Measurements from ENCODE around the gene PDZRN4.

PDZRN4 gene

DNA sequence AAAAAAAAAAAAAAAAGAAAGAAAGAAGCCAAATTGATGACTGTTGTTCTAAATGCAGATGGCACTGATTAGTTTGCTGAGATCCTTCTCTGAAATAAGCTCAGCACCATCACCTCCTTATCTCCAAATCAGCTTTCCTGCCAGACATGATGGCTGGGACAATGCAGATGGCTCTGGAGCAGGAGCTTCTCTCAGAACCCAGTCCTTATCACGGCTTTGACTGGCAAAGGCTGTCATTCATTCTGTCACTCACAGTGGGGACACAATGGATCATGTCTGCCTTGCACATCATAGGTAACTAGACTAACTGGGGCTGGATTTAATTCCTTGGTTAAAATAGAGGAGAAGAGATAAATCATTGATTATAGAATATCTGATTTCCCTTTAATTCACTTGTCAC is 146.3 kb downstream of the PDZRN4 start:
- Histone ChIP-seq H3K9me3 (ENCODE audit: control insufficient read depth, insufficient read depth, low read length) (no peaks in the 10 kb centered on the region), H3K9ac (ENCODE audit: low read depth, low read length) (no peak overlapping the region), H3K4me1 (ENCODE audit: insufficient read depth, low read length) (peaks cover 9% of the 10 kb centered on the region; the same call in 1 of the 2 replicates), H3K36me3 (ENCODE audit: insufficient read depth, low read length) (no peaks in the 10 kb centered on the region)

DNA sequence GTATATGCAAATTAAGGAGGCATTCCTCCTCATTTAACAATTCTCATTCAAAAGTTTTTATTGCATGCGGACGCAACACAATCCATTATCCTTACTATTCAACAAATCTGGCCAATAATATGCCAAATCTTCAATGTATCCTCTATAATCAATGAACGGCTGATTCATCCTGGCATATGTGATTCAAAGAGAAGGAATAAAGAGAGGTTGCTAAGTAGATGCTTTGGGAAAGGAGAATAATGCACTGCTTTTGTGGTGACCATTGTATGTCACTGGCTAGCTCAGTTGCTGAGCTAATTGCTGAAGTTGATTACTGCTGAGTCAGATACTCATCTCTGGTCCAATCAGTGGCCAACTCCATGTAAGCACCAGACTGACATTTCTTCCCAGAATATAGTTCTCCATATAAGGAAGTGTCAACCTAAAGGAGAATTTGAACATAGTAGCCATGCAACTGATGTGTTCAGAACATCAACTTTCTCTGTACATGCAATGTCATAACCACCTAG is 148.0 kb downstream of the PDZRN4 start:
- Histone ChIP-seq H3K9me3 (ENCODE audit: control insufficient read depth, insufficient read depth, low read length) (no peaks in the 10 kb centered on the region), H3K36me3 (ENCODE audit: insufficient read depth, low read length) (no peaks in the 10 kb centered on the region), H3K4me1 (ENCODE audit: insufficient read depth, low read length) (peaks cover 9% of the 10 kb centered on the region; the same call in 1 of the 2 replicates), H3K9ac (ENCODE audit: low read depth, low read length) (no peak overlapping the region)

DNA sequence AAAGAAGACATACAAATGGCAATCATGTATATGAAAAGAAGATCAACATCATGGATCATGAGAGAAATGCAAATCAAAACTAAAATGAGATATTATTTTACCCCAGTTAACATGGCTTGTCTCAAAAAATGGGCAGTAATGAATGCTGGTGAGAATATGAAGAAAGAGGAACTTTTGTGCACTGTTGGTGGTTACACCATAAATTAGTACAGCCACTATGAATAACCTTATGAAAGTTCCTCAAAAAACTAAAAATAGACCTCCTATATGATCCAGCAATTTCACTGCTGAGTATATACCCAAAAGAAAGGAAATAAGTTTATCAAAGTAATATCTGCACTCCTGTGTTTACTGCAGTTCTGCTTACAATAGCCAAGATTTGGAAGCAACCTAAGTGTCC is 151.7 kb downstream of the PDZRN4 start:
- Histone ChIP-seq H3K9me3 (ENCODE audit: control insufficient read depth, insufficient read depth, low read length) (no peaks in the 10 kb centered on the region), H3K4me1 (ENCODE audit: insufficient read depth, low read length) (no peaks in the 10 kb centered on the region), H3K36me3 (ENCODE audit: insufficient read depth, low read length) (no peaks in the 10 kb centered on the region), H3K9ac (ENCODE audit: low read depth, low read length) (no peak overlapping the region)

DNA sequence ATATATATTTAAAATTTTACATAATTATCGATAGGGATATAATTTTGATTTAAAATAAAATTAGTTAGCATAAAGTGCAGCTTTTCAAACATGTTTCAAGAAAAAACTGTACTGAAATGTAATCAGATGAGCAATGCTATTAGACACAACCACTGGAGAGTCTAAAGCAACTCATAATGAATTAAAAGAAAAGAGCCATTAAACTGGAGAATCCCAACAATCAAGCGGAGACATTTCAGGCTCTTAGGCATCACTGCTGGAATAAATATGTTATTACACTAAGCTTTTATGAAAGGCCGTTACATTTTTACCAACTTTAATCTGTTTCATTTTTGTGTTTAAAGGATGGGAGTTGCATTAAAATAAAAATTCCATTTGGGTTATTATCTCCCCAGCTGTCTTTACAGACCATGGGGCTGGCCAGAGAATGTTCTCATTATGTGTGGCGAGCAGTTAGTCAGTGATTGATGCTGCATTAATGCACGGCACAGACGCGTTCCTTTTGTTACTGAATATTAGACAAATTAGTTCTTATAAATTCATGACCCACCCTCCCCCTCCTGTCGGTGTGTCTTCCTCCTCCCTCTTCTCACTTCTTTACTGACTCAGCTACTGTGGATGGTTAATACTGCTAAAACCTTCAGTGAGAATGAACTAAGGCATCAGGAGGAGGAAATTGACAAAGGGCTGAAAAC is 156.8 kb downstream of the PDZRN4 start:
- Histone ChIP-seq H3K4me1 (ENCODE audit: insufficient read depth, low read length) (no peaks in the 10 kb centered on the region), H3K36me3 (ENCODE audit: insufficient read depth, low read length) (no peaks in the 10 kb centered on the region), H3K9ac (ENCODE audit: low read depth, low read length) (no peak overlapping the region), H3K9me3 (ENCODE audit: control insufficient read depth, insufficient read depth, low read length) (no peaks in the 10 kb centered on the region)

DNA sequence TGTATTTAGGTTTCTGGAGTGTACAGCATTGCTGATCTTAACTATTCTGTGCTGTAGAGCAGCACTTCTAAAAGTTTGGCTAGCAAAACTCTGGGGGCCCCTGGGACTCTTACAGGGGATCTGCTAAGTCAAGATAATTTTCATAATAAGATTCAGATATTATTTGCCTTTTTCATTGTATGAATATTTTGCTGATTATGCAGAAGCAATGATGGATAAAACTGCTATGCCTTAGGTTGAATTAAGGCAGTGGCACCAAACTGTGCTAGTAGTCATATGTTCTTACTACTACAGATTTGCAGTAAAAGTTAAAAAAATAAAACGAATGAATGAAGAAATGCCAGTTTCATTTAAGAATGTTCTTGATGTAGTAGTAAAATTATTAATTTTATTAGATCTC is 160.1 kb downstream of the PDZRN4 start:
- Histone ChIP-seq H3K9ac (ENCODE audit: low read depth, low read length) (no peak overlapping the region), H3K4me1 (ENCODE audit: insufficient read depth, low read length) (no peaks in the 10 kb centered on the region), H3K9me3 (ENCODE audit: control insufficient read depth, insufficient read depth, low read length) (no peaks in the 10 kb centered on the region), H3K36me3 (ENCODE audit: insufficient read depth, low read length) (no peaks in the 10 kb centered on the region)

DNA sequence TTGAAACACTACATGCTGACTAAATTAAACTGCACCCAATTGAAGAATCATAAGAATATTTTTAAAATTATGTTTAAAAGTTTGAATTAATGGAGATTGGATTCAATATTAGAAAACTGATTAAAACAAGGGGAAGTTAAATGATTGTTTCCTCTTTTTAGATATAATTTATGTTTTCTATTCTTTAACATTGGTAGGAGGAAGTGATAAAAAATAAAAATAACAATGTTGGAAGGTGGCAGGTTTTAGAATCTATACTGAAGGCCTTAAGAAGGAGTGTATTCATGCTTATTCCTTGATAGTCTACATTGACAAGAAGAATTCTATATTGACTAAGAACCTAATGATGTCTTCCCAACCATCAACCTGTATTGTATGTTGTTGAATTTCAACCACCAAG is 168.1 kb downstream of the PDZRN4 start:
- Histone ChIP-seq H3K4me1 (ENCODE audit: insufficient read depth, low read length) (no peaks in the 10 kb centered on the region), H3K9me3 (ENCODE audit: control insufficient read depth, insufficient read depth, low read length) (no peaks in the 10 kb centered on the region), H3K9ac (ENCODE audit: low read depth, low read length) (no peak overlapping the region), H3K36me3 (ENCODE audit: insufficient read depth, low read length) (no peaks in the 10 kb centered on the region)

DNA sequence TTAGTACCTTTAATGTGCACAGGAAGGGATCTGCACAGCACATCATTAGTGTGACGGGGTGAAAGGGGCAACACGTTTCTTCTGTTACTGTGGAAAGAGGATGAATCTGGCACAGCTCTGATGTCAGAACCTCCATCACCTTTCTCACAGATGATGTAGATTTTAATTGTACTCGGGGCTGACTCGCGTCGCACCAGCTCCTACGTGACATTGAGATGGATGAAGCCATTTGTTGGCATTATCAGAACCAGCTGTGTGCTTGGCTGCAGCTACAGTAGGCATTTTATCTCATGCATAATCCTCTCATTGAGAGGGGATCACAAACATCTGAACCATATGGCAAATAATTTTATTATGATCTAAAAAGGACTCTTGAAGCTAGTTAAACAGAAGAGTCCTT is 173.6 kb downstream of the PDZRN4 start:
- H3K9ac ChIP-seq (ENCODE audit: low read depth, low read length), result no peak overlapping the region
- no peaks in the 10 kb centered on the region for H3K9me3 ChIP-seq (ENCODE audit: control insufficient read depth, insufficient read depth, low read length)
- no peaks in the 10 kb centered on the region for H3K4me1 ChIP-seq (ENCODE audit: insufficient read depth, low read length)
- H3K36me3 ChIP-seq (ENCODE audit: insufficient read depth, low read length), result no peaks in the 10 kb centered on the region

DNA sequence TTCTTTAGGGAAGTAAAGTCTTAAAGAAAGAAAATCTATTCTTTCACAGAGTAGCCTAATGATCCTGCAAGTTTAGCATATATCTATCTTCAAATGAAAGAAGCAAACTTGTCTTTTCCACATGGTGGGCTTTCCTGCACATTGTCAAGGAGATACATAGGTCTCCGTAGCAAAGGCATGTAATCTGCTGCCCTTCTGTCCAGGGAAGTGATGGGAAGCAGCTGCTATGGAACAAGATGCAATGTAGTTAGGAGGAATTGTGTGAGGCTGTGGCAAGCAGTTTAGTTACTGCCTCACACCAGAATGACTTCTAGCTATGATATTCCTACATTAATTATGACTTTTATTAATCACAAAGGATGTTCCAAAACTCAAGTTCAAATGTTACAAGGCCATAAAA is 174.4 kb downstream of the PDZRN4 start:
- H3K9ac ChIP-seq (ENCODE audit: low read depth, low read length), result no peak overlapping the region
- H3K9me3 ChIP-seq (ENCODE audit: control insufficient read depth, insufficient read depth, low read length), result no peaks in the 10 kb centered on the region

DNA sequence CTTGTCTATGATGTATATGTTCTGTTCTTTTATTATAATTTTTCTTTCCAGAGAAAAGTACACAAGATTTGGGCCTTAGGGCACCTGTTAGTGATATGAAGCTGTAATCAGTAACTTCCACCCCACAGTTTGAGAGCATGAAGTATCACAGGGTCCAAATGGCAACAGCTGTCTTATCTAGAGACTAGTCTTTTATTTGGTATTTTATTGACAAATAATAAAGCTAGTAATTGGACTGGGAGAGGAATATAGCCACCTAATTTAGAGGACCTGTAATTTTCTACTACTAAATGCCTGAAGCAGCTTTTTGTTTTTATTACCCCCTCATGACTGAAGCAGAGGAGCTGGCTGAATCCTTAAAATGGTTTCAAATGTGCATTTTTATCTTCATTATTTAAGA is 174.8 kb downstream of the PDZRN4 start:
- no peak overlapping the region for H3K9ac ChIP-seq (ENCODE audit: low read depth, low read length)
- H3K36me3 ChIP-seq (ENCODE audit: insufficient read depth, low read length), result no peaks in the 10 kb centered on the region

More for the DNA sequence above, 174.4 kb downstream of the PDZRN4 start:
- Histone ChIP-seq H3K36me3 (ENCODE audit: insufficient read depth, low read length) (no peaks in the 10 kb centered on the region), H3K4me1 (ENCODE audit: insufficient read depth, low read length) (no peaks in the 10 kb centered on the region)

DNA sequence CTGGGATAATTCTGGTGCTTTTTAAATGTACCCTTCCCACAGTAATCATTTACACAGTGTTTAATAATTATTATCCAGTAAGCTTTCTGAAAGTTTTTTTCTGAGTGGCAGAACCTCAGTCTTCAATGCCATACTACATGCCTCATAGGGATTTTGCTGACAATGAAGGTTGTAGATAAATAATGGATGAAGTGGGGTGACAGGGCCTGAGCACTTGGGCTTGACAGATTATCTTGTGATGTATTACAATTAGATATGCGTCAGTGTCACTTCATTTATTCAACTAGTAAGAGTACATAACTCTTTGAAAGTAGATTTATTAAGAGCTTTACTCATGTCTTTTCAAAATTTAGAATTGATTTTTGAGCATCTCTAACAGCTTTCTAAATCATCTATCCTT is 176.1 kb downstream of the PDZRN4 start:
- Histone ChIP-seq H3K9me3 (ENCODE audit: control insufficient read depth, insufficient read depth, low read length) (no peaks in the 10 kb centered on the region), H3K36me3 (ENCODE audit: insufficient read depth, low read length) (no peaks in the 10 kb centered on the region), H3K9ac (ENCODE audit: low read depth, low read length) (no peak overlapping the region), H3K4me1 (ENCODE audit: insufficient read depth, low read length) (no peaks in the 10 kb centered on the region)

More for the DNA sequence above, 174.8 kb downstream of the PDZRN4 start:
- Histone ChIP-seq H3K4me1 (ENCODE audit: insufficient read depth, low read length) (no peaks in the 10 kb centered on the region), H3K9me3 (ENCODE audit: control insufficient read depth, insufficient read depth, low read length) (no peaks in the 10 kb centered on the region)

DNA sequence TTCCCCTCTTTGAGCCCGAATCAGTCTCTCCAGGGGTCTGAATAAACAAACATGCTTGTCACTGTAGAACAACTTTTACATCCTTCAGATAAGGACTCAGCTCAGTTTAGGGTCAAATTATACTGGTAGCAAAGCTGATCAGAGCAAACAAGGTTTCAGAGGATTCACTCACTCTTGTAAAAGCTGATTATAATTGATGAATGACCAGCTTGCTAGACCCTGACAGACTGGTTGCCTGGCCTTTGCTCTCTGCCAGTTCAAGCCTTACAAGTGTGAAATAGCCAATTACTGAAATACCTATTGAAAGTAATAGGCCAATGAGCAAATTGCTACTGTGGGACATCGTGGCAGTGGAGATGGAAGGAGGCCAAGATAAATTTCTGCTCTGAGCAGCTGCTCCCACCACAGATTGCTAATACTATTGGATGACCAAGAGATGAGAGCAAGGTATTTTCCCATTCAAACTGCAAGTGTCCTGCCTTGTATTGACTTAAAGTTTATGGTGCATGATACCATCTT is 177.6 kb downstream of the PDZRN4 start:
- Histone ChIP-seq H3K9me3 (ENCODE audit: control insufficient read depth, insufficient read depth, low read length) (no peaks in the 10 kb centered on the region), H3K36me3 (ENCODE audit: insufficient read depth, low read length) (no peaks in the 10 kb centered on the region), H3K9ac (ENCODE audit: low read depth, low read length) (no peak overlapping the region), H3K4me1 (ENCODE audit: insufficient read depth, low read length) (no peaks in the 10 kb centered on the region)

DNA sequence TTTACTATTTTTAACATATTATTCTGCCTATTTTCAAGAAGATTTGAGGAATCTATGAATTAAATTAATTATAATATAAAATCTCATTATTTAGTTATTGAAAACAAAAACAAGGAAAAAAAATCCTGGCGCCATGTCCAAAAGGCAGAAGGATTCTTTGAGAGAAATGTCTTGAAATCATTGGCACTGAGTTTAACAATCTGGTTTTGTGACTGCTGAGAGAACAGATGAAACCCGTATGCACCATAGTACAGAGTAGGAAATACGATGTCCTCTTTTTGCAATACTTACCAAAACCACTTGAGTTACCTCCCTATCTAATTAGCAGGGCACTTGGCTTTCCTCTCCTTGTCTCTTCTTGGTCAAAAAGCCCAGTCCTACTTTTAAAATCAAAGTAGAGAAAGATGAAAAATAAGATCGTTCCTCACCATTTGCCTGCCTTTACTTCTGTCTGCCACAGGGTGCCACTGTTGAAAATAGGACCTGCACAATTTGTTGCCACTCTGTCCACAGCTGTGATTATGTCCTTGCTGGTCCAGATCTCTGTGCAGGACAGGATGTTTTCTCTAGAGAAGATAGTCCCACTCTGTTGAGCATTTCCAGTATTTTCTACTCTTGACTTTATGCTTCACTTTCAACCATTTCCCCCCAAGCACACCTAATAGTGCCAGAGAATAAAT is 179.7 kb downstream of the PDZRN4 start:
- Histone ChIP-seq H3K36me3 (ENCODE audit: insufficient read depth, low read length) (no peaks in the 10 kb centered on the region), H3K9ac (ENCODE audit: low read depth, low read length) (no peak overlapping the region), H3K9me3 (ENCODE audit: control insufficient read depth, insufficient read depth, low read length) (no peaks in the 10 kb centered on the region), H3K4me1 (ENCODE audit: insufficient read depth, low read length) (no peaks in the 10 kb centered on the region)

DNA sequence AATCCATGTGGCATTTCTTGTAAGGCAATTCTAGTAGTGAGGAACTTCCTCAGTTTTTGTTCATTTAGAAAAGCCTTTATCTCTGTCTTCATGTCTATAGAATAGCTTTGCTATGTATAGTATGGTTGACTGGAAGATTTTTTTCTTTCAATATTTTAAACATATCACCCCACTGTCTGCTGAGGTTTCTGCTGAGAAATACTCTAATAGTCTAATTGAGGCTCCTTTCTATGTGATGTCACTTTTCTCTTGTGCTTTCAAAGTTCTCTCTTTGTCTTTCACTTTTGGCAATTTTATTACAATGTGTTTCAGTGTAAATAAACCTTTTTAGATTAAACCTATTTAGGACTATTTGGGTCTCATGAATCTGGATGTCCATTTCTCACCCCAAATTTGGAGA is 192.8 kb downstream of the PDZRN4 start:
- Histone ChIP-seq H3K4me1 (ENCODE audit: insufficient read depth, low read length) (no peaks in the 10 kb centered on the region), H3K36me3 (ENCODE audit: insufficient read depth, low read length) (no peaks in the 10 kb centered on the region), H3K9me3 (ENCODE audit: control insufficient read depth, insufficient read depth, low read length) (no peaks in the 10 kb centered on the region; the same call in 1 of the 2 replicates), H3K9ac (ENCODE audit: low read depth, low read length) (no peak overlapping the region)

DNA sequence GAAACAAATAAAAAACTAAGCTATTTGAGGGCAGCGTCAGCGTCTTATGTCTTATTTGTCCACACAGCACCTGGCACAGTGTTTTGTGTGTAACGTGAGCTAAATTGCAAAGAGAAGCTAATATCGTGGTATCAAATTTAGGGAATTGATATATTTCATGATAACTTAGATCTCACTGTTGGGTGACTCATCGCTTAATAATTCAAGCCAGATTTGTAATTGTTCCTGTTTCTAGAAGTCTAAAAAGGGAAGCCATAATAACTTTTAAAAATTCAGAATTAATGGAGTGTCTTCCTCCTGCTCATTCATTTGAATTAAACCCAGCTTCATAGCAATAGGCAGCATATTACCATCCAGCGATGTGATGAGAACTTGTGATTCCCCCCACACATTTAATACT is 214.7 kb downstream of the PDZRN4 start:
- no peaks in the 10 kb centered on the region for H3K9me3 ChIP-seq (ENCODE audit: control insufficient read depth, insufficient read depth, low read length)
- no peak overlapping the region for H3K9ac ChIP-seq (ENCODE audit: low read depth, low read length)
- no peaks in the 10 kb centered on the region for H3K36me3 ChIP-seq (ENCODE audit: insufficient read depth, low read length)
- H3K4me1 ChIP-seq (ENCODE audit: insufficient read depth, low read length), result peaks cover 8% of the 10 kb centered on the region

DNA sequence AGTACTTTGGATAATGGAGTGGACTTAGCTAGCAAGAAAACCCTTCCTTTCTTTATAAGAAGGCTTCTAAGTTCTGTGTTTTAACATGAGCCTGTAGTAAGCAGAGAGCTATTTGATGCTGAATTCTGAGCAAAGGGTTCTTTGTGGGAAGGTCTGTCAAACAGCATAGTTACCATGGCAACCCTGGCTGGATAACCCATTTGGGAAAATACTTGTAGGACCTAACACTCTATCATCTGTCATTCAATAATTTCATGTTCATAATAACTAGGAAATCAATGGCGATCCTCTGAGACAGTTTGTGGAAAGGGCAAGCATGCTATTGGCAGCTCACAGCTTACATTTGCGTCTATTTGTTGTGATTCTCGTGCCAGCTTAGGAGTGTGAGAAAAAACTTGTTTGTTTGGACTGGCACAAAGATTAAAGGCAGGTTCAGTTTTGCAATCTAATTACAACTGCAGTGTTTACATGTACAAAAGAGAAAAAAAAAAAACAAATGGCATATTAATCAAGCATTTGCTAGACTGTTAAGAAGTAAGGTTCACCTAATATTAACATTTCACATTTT is 219.2 kb downstream of the PDZRN4 start:
- no peaks in the 10 kb centered on the region for H3K36me3 ChIP-seq (ENCODE audit: insufficient read depth, low read length)
- no peaks in the 10 kb centered on the region for H3K9me3 ChIP-seq (ENCODE audit: control insufficient read depth, insufficient read depth, low read length)
- peaks cover 8% of the 10 kb centered on the region for H3K4me1 ChIP-seq (ENCODE audit: insufficient read depth, low read length)
- H3K9ac ChIP-seq (ENCODE audit: low read depth, low read length), result no peak overlapping the region

All from ES-I3 (cell line).